ENCODE data around the gene ANKRD33B.

ANKRD33B gene

DNA sequence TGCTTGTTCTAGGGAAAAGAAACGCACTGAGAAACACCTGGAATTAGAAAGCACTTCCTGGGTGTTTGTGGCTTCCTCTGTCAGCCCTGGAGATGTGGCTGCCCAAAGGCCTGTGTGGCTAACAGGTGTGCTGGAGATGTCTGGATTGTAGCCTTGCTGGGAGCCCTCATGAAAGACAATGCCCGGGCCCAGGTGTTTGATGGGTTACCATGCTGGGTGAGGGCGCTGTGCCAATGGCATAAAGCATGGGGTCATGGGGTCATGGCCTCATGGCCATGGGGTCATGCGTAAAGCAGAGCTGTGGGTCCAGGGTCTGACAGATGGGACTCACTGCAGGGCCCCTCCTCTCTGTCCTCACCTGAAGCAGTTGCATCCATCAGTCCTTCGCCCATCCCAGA lies 21.6 kb downstream of the ANKRD33B start:
- TF ChIP-seq, protein P1, sequence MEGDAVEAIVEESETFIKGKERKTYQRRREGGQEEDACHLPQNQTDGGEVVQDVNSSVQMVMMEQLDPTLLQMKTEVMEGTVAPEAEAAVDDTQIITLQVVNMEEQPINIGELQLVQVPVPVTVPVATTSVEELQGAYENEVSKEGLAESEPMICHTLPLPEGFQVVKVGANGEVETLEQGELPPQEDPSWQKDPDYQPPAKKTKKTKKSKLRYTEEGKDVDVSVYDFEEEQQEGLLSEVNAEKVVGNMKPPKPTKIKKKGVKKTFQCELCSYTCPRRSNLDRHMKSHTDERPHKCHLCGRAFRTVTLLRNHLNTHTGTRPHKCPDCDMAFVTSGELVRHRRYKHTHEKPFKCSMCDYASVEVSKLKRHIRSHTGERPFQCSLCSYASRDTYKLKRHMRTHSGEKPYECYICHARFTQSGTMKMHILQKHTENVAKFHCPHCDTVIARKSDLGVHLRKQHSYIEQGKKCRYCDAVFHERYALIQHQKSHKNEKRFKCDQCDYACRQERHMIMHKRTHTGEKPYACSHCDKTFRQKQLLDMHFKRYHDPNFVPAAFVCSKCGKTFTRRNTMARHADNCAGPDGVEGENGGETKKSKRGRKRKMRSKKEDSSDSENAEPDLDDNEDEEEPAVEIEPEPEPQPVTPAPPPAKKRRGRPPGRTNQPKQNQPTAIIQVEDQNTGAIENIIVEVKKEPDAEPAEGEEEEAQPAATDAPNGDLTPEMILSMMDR (IDR thresholded peaks at IDR 0.05; ENCODE audit: control insufficient read depth, extremely low read depth, insufficient read depth) = no peak
- no peak for DNase-seq (ENCODE audit: low read depth)
- no peak overlapping the region for H3K4me3 ChIP-seq (ENCODE audit: low read depth, low read length)

DNA sequence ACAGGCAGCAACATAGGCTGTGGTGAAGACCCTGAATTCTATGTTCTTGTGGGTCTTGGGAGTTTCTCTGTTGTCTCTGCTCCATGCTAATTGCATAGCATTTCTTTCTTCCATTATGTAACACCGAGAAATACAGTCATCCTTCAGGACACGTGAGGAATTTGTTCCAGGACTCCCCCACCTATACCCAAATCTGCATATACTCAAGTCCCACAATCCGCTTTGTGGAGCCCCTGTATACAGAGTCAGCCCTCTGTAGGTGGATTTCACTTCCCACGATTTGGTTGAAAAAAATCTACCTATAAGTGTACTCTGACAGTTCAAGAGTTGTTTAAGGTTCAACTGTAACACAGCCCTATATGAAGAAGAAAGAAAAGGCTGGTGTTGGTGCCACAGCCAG lies 22.1 kb downstream of the ANKRD33B start:
- no peak for DNase-seq (ENCODE audit: low read depth)

DNA sequence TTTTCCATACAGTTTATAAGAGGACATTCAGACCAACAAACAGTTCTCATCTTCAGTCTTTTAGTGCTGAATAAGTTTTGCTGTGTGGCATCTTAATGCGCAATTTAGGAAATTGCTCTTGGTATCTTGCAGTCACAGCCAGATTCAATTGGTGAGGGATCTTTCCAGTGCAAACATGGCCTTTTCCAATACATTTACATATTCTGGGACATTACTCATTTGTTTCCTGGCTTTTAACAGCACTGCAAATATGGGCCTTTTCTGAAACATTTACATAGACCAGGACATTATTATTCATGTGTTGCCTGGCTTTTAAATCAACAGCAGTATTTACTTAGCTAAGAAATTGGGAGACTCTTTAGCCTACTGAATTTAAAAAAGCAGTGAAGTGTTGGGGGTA lies 22.7 kb downstream of the ANKRD33B start:
- no peak overlapping the region for H3K4me3 ChIP-seq (ENCODE audit: low read depth, low read length)
- TF ChIP-seq, protein P1 (IDR thresholded peaks at IDR 0.05; ENCODE audit: control insufficient read depth, extremely low read depth, insufficient read depth) = no peak
- DNase-seq (ENCODE audit: low read depth) = no peak

More for the DNA sequence above, 22.1 kb downstream of the ANKRD33B start:
- TF ChIP-seq, protein P1 (IDR thresholded peaks at IDR 0.05; ENCODE audit: control insufficient read depth, extremely low read depth, insufficient read depth) = no peak
- no peak overlapping the region for H3K4me3 ChIP-seq (ENCODE audit: low read depth, low read length)

DNA sequence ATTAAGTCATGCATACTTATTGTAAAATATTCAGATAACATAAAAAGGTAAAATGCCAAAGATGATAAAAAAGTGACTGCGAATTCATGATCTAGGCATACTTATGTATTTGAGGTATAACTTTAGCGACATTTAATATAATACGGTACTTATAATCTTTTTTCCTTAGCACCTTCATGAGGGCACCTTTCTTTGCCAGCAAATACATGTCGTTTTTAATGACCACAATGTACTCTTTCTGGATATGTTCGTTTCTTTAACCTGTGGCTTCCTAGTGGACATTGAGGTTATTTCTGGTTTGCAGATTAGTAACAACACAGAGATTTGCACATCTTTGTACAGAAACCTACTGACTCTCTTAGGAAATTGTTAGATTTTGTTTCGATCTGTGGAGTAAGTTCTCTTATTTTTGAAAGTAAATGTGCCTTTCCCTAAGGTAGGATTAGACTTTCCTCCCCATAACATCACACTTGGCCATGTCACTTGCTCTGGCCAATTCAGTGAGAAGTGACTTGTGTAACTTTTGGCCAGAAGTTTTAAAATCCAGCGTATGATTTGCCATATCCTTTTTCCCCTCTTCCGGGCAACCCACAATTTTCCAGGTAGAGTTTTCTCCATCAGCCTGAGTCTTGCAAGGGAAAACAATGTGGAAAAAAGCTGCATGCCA lies 24.4 kb downstream of the ANKRD33B start:
- no peak overlapping the region for H3K4me3 ChIP-seq (ENCODE audit: low read depth, low read length)
- TF ChIP-seq, protein P1 (IDR thresholded peaks at IDR 0.05; ENCODE audit: control insufficient read depth, extremely low read depth, insufficient read depth) = no peak
- no peak for DNase-seq (ENCODE audit: low read depth)

DNA sequence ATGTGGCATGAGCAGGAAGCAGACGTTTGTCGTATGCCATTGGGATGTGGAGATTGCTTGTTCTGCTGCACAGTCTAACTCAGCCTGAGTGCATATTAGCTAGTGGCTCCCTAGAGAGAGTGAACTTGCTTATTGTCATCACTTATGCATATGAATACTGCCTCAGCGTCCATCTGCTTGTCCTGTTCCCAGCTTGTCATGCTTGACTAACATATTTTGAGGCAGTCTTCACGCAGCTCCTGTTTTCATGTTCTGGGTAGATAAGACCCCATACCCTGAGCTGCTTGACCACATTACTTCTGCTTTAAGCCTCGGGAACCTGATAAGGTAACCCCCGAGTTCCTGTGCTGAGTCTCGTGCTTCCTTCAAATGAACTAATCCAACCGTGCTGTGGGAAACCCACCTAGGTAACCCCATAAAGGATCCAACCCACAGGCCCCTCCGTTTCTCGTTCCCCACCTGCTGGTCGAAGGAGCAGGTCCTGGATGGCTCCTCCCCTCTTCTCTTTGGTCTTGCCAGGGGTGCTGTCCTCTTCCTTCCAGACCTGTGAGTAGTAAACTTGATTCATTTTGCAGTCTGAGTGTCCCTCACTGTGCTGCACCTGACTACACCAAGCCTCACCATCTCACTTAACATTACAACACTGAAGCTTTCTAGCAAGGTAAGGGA lies 25.0 kb downstream of the ANKRD33B start:
- TF ChIP-seq, protein P1 (IDR thresholded peaks at IDR 0.05; ENCODE audit: control insufficient read depth, extremely low read depth, insufficient read depth) = no peak
- no peak overlapping the region for H3K4me3 ChIP-seq (ENCODE audit: low read depth, low read length)
- no peak for DNase-seq (ENCODE audit: low read depth)

DNA sequence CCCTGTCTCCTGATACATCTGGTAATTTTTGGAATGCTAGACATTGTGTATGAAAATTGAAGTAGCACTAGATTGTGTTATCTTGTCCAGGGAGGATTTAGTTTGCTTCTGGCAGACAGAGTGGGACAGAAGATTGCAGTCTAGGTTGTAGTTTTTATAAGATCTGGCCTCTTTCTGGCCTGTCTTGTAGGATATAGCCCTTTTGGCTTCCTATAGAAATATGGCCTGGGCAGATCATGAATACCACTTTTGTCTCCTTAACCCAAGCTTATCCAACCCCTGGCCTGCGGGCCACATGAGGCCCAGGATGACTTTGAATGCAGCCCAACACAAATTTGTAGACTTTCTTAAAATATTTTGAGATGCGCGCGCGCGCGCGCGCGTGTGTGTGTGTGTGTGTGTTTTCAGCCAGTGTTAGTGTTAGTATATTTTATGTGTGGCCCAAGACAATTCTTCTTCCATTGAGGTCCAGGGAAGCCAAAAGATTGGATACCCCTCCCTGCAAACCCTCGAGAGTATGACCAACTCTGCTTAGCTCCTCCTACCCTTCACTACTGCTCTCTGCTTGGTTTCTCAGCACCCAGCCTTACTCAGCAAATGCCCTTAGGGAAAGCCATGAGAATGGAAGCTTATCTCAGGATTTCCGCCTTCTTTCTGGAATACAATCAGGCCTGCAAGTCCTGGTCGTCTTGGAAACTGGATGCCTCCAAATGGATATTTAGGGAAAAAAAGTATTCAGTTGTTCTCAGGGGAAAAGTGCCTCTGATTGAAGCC lies 26.5 kb downstream of the ANKRD33B start:
- H3K4me3 ChIP-seq (ENCODE audit: low read depth, low read length) = no peak overlapping the region
- TF ChIP-seq, protein P1 (IDR thresholded peaks at IDR 0.05; ENCODE audit: control insufficient read depth, extremely low read depth, insufficient read depth) = no peak
- no peak for DNase-seq (ENCODE audit: low read depth)

Data from LNCaP clone FGC (cell line).